K562 (cell line): ENCODE data around the gene POLR3E. TPM values are rescaled to one million over a fixed set of nuclear protein-coding genes. Genes with fewer than 3 reads are reported as not detected.
A peak's percentile ranks its signal among the peaks of the same experiment; 100 is the strongest.

Experiments
- ARNT ChIP-seq, 2 experiments: fragments of 450-650 bp; IDR thresholded peaks; 2 replicates each; pipeline ENCODE4 v1.6.1; 2016; ENCODE audit warnings: mild to moderate bottlenecking in 1 of 2
- BCL6 ChIP-seq: fragments of 250-450 bp; sonication (Bioruptor Pico); IDR thresholded peaks from 2 replicates; pipeline ENCODE4 v1.4.0; 2020
- CEBPB ChIP-seq: fragments of 450-650 bp; IDR thresholded peaks from 2 replicates; pipeline ENCODE4 v1.6.1; 2016; ENCODE audit warnings: missing genetic modification characterization, missing compliant biosample characterization
- NCOA4 ChIP-seq: fragments of 450-650 bp; IDR thresholded peaks from 2 replicates; pipeline ENCODE4 v1.6.1; 2018; ENCODE audit warnings: mild to moderate bottlenecking; ENCODE audit not compliant: partially characterized antibody
- NRF1 ChIP-seq, 2 experiments: fragments of 450-650 bp; IDR thresholded peaks in 1 of 2; conservative IDR thresholded peaks in 1 of 2; 2 replicates each; pipeline ENCODE4 v1.6.1; 2014; ENCODE audit warnings: mild to moderate bottlenecking in 2 of 2
- POLR2AphosphoS5 ChIP-seq: IDR thresholded peaks from 2 replicates; pipeline ENCODE4 v1.6.1; 2011; ENCODE audit warnings: mild to moderate bottlenecking, low read depth, low read length, moderate library complexity; ENCODE audit not compliant: control insufficient read depth, insufficient read depth
- TAF1 ChIP-seq: IDR thresholded peaks from 2 replicates; pipeline ENCODE4 v1.6.1; 2011; ENCODE audit warnings: mild to moderate bottlenecking, low read length, moderate library complexity; ENCODE audit not compliant: insufficient read depth, control insufficient read depth, severe bottlenecking; ENCODE audit errors: extremely low read depth
- THRAP3 ChIP-seq: fragments of 450-650 bp; IDR thresholded peaks from 2 replicates; pipeline ENCODE4 v1.6.1; 2016; ENCODE audit warnings: mild to moderate bottlenecking, inconsistent platforms, borderline replicate concordance
- TRIM25 ChIP-seq: fragments of 450-650 bp; IDR thresholded peaks from 2 replicates; pipeline ENCODE4 v1.7.0; 2016; ENCODE audit warnings: borderline replicate concordance
- polyA plus RNA-seq, 8 experiments: library from polyadenylated mRNA; depleted of rRNA in 4 of 8; stranded (reverse) in 5 of 8; unstranded in 3 of 8; fragments of >200 nt; fragmentation: Nextera tagmentation in 2 of 8; fragmentation: Illumina TruSeq in 1 of 8; extraction: Ambion mirVana in 2 of 8; extraction: Trizol in 1 of 8; gene quantifications; 2 replicates each; pipeline versions ENCODE4 v1.2.1 to v1.2.3, GENCODE V29; 2011 to 2014; ENCODE audit warnings: inconsistent platforms in 1 of 8, missing spikeins in 1 of 8
- total RNA-seq, 7 experiments: library from RNA; depleted of rRNA in 6 of 7; stranded (reverse); fragments of >200 nt in 6 of 7; fragmentation: Illumina TruSeq in 2 of 7; extraction: Trizol in 2 of 7; gene quantifications; 2 replicates each; pipeline versions ENCODE4 v1.2.1 to v1.2.3, GENCODE V29; 2011 to 2021; ENCODE audit warnings: low replicate concordance in 1 of 7

POLR3E gene
- total and polyA plus RNA-seq, 9 of the 15 experiments (the other 6 are each of a cell fraction or from before 2014, with no cell fraction given) = 17.7 to 151 (median 82.6) TPM

- TF ChIP-seq NRF1 (conservative IDR thresholded peaks at IDR 0.05 in 1 of 2, IDR thresholded peaks at IDR 0.05 in 1 of 2) (peak in 1 of 2 experiments; percentile 48; a peak in 3 of 4 replicates), CEBPB (tag) (peak; percentile 23; the same call in 1 of the 2 replicates), BCL6 (no peak), NCOA4 (no peak), ARNT (IDR thresholded peaks at IDR 0.05) (peak; percentile 66 to 78; a peak in 2 of 4 replicates), POLR2AphosphoS5 (peak; percentile 28; the same call in 1 of the 2 replicates), TRIM25 (no peak), THRAP3 (no peak), TAF1 (peak; percentile 76)
These were observed at the start of gene POLR3E (continued) for GRCh38 chr16:22297114-22297870.
